Activated CD4-positive, CD25-positive, alpha-beta regulatory T cell treated with anti-CD3 and anti-CD28 coated beads, Interleukin-2, amount 50 U/mL, for 24 hours (primary cell): ENCODE results near the gene JAML.

Experiments
- ATAC-seq, 2 donors: fragments of 150-1000 bp; cut with Tn5 transposase; one replicate each; pipeline ENCODE4 v1.10.0; 2021; ENCODE audit warnings: mild to moderate bottlenecking in 1 of 2, moderate library complexity in 1 of 2

JAML gene

DNA sequence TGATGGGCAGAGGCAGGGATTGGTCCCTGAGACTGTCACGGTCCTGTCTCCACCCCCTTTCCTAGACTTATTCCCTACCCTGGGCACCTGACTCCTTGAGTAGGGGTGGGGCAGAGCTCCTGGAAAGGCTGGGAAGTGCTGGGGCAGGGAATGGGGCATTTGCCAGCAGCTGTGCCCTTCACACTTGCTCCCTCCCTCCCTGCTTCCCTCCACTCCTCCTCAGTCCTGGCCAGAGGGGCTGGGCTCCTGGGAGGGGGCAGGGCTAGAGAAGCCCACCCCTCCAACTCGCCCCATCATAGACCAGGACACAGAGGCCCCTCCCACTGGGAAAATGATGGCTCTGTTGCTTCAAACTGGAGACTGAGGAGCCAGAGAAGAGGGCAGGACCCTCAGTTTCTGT lies 59.9 kb downstream of the JAML start:
- ATAC-seq = no peak

DNA sequence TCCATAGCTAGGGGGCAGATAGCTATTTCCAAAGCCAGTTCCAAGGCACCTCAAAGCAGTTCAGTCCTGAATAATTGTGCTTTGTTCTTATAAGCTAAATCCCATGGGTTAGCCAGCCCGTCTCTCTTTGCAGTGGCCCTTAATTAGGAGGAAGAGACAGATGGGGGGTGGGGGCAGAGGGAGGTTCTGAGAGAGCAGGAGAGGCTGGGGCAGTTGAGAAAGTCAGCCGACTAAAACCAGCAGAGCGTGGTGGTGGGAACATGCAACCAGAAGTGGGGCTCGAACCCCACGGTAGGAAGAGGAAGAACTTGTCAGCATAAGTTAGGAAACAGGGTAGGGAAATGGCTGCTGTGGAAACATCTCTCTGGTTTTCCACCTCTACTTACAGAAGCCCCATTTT lies 61.3 kb downstream of the JAML start:
- ATAC-seq = no peak

DNA sequence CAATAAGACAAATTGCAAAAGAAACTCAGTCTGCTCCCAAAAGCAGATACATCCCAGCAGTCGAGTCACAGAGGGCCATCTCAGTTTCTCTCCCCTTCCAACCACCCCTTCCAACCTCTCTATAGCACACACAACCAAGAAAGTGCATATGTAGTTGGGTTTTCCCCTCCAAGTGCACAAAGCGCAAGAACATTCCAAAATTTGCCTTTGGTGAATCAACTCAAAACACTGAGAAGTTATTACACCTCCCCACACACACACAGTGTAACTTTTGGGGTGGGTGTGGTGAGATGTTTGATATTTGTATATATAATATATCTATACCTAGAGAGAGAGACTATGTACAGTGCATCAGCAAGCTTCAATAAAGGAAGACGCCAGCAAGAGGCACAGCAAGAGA lies 62.0 kb downstream of the JAML start:
- no peak for ATAC-seq

DNA sequence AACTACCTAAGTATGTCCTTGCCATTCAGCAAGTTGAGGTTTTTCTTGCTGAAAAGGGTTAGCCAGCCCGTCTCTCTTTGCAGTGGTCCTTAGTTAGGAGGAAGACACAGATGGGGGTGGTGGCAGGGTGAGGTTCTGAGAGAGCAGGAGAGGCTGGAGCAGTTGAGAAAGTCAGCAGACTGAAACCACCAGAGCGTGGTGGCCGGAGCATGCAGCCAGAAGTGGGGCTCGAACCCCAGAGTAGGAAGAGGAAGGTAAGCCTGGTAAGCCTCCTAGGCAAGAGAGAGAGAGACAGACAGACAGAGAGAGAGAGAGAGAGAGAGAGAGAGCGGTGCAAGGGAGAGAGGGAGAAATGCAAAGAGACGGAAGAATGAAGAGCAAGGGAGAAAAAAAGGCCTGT lies 63.0 kb downstream of the JAML start:
- no peak for ATAC-seq

DNA sequence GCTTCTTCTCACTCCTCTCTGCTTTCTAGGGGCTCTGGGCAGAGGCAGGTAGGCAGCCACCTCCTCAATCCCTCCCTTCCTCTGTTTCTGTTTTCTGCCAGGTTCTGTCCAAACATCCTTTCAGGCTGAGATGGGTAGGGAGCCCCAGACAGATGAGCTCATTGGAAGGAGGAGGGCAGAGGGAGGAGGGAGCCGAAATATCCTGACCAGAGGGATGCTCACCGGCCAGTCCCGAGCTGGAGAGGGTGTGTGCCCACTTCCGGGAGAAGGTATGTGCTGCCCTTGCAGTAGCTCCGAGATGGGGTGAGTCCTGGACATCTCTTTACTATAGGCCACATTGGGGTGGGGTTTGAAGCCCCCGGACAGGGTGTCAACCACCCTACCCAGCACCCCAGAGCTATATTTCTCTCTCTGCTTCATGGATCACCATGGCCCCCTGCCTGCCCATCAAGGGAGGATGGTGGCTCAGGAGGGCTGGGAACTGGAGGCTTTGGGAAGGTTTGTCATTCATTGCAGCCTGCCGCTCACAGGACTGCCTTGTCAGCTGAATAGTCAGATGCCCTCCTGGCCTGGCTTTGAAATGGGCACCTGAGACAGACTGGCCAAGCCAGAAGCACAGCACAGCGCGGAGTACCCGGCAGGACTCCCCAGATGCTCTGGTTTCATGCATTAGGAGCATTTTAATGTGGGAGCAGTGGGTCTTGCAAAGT lies 67.5 kb downstream of the JAML start:
- no peak for ATAC-seq

DNA sequence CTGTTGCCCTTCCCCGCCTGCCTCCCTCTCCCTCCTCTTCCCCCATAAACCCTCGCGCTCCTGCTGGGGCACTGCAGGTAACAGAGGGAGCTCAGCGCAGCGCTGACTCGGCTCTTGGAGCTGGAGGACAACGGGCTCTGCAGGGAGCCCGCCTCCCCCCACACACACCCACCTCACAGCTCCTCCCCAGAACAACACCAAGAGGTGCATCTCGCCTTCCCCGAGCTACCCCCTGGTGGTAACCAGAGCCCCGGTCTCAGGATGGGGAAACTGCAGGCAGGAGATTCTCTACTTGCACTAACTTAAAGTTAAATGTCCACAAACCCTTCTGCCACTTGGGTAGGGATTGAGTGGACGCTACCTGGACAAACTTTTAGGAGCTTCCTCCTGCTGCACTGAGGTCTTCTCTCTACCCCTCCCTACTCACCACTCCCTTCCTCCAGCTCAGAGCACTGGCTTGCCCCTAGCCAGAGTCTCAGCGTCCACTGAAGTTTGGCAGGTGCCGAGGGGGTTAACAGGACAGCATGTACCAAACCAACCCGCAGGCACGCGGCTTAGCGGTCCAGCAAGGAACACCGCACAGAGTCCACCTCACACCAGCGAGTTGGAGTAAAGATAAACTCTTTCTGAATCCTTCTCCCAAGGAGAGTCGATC lies 68.2 kb downstream of the JAML start:
- peak in 1 of 2 donors; percentile 38 for ATAC-seq

DNA sequence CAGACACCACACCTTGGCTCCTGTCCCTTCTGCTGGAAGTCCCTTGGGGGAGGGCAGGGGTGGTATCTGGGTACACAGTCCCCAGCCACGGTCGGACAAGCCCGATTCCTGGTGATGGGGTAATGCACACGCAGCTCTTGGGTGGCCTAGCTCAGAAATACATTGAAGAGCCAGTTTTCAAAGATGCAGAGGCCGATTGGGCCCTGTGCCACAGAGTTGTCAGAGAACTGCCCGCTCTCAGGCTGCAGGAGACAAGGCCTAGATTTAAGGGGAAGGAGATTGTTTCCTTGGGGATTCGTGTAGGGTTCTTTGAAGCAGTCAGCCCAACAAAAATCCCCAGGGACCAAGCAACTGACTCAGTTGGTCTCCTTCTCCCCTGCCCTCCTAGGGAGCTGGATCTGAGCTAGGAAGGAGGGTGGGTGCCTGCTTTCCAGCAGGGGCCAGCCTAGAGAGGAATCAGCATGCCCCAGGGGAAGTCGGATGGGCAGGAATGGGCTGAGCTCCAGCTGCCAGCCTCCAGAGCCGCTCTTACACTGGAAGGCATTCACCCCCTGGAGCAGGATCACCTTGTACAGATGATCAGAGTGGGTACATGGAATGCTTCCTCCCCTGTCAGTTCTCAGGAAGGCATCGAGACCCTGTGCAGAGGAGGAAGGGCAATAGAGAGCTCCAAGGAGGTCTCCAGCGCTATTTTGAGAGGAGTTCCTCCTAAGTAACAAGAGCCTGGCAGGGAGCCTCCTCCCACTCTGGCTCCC lies 68.9 kb downstream of the JAML start:
- no peak for ATAC-seq

DNA sequence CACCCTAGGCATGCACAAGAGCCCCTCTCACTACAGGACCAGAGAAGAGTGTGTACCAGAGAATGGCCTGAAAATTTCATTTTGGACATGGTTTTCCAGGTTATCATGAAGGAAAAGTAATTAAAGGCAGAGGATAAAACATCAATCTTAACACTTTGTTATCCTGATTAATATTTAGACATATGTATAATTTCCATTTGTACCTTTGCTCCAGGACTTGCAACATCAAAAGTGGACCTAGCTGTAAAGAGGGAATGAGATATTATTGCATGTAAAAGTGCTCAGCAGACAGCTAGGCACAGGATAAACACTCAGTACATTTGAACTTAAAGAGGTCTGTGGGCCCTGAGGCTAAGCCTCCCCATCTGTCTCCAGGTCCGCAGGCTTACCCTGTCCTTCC lies 70.2 kb downstream of the JAML start:
- no peak for ATAC-seq

DNA sequence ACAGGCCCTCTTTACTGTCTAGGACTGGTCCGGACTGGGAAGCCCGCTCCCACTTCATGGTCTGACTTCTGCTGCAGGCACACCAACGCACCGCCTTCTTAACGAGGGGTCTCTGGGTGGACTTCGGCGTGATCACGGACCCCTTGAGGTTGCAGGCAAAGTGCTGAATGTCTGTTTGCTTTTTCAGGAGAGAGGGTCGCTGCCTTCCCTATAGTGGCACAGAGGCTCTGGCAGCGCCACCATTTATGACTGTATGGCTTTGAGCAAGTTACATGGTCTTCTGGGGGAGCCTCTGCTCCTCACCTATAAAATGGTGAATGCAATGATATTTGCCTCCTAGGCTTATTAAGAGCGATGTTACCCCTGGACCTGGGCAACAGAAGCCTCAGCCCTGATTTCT lies 70.8 kb downstream of the JAML start:
- ATAC-seq = no peak

DNA sequence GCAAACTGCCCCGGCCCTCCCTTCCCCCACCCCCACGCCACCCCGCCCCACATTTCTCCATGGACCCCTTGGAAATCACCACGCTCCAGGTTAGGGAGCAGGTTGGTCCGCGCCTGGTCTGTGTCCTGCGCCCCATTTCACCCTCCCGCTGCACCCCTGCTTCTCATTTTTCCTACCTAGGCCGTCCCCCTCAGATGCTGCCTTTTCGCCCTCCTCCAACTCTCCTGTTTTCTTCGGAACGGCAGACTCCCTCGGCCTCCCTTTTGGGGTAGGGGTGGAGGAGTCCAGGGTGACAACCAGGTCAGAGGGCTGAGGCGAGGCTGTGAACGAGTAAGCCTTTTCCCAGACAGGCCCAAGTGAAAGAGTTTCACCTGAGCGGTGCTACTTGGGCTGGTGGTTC lies 71.3 kb downstream of the JAML start:
- no peak for ATAC-seq

DNA sequence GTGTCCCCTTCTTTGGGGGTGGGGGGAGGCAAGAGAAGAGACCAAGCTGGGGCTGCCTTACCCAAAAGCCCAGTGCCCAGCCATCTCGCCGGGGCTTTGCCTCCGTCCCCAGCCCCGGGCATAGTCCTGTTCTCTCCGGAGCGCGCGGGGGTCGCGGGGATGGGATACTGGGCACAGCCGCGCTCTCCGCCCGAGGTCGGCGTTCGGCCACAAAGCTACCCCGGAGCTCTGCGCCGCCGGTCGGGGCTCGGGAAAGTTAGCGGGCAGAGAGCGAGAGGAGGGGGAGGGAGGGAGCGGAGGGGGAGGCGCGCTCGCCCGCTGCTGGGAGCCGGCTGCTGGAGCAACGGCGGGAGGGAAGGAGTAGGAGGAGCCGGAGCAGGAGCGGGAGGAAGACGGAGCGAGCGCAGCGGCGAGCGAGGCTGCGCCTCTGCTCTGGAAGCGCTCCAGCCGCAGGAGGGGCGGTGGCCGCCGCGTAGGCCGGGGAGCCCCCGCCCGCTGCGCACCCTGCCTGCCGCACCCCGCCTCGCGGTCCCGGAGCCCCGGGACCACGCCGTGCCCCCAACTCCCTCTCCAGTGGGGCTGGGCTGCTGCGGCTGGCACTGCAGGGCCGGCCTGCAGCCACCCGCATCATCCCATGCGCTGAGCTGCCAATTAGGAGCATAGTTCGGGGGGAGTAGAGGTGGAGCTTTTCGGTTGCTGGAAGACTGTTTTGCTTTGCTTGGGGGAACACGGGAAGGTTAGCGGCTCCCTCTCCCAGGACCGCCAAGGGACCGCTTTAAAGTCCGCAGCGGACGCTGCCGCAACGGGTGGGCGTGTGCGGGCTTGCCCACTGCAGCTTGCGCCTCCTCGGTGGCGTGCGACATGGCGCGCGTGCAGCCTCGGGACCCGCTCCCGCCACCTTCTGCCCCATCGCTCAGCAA lies 72.0 kb downstream of the JAML start, which contains the start of gene SCN4B:
Gene SCN4B (minus strand): TSS at position 272 of the 920 bp plus-strand sequence. CDS start 150 bp downstream, at position 122.
- ATAC-seq = peak in 1 of 2 donors; percentile 16

DNA sequence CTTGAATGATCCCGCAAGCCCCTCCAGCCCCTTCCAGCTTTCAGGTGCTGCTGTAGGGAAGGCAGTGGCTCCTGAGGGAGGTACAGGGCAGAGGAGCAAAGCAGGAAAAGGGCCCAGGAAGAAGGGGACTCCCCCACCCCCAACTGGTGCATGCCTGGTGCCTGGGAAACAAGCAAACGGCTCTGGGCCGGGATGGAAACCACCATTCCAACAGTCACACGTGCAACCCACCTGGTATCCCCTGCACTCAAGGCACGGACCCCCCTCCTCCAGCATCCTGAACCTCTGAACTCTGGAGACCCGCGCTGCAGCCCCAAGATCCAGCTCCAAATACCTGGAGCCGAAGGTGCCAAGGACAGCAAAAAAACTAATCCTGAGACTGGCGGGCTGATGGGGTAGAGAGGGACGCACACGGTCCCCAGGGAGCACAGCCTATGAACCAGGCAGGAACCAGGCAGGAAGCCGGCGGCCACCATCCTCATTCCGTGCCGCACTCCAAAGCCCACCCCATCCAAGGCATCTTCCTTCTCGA lies 72.7 kb downstream of the JAML start:
- no peak for ATAC-seq

DNA sequence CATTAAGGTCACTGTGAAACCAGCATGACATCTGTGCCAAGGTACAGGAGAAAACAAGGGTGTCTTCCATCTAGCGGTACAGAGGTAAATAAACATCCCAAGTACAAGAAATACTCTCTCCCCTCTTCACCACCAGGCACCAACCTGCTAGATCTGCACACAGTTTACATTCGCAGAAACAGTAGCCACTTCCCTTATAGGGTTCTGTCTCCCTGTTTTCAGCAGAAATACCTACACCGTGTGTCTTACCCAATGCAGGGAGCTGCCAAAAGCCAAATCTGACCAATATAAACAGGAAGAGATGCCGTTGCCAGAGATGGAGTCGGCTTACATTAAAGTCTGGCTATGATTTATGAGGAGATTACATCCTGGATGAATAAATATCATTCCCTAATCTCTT lies 73.4 kb downstream of the JAML start:
- ATAC-seq = no peak

DNA sequence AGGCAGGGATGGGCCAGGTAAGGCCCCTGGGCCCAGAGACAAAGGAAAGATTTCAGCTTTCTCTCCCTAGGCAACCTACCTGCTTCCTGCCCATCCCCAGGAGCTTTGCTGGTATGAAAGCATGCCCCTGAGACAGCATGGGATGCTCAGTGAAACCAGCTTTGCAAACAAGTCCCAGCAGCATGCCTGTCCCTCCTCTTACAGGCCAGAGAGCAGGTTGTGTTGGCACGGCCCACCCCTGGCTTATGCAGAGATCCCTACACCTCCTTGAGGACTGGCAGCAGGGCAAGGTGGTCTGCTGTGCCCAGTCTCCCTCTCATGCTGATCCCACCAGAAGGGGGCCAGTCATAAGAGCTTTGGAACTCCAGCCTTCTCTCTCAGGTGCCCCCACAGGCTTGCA lies 75.3 kb downstream of the JAML start:
- no peak for ATAC-seq

DNA sequence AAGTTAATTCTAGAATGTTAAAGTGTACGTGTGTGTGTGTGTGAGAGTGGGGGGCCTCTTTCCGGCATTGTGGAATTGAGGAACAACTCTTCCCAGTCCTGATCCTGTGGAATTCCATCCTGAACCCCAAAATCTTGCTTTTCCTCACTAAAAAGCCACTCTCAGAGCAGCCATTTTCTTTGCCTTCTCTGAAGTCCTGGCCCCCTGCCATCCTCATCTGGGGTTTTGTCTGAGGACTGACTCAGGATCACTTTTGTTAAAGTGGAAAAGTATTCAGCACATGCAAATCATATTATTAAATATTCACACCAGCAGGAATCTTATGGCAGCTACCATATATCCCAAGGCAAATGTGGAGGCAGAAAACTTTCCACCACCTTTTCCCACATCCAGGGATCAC lies 76.0 kb downstream of the JAML start:
- ATAC-seq = no peak

DNA sequence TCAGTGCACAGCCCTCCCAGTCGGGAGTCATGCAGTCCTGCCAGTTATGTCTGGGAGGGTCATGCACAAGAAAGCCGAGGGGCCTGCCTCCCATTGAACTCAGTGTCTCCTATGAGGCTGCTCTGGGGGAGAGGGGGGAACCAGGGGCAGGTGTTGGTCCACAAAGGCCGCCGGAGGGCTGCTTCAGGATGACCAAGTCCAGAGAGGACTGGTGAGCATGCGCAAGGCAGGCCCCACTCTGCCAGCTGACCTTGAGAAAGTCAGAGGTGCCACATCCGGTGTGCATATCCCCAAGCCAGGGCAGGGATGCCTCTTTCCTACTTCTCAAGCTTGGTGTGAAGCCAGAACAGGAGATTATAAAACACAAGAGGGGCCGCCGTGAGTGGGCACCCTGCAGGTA lies 76.6 kb downstream of the JAML start:
- ATAC-seq = no peak

DNA sequence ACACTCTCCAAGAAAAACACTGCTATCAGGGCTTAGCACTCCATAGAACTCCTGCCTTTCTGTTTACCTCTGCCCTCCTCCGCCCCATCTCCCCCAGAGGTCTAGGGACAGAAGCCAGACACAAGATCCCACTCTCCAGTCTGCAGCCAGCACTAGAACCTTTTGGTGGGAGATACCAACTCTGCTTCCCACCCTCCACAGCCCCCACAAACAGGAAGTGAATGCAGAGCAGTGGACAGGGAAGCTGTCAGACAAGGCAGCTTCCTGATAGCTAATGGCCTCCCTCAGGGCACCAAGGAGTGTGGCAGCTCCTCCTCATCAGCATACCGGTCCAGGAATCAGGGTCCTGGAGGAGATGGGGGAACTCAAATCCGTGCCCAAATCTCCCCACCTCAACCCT lies 77.3 kb downstream of the JAML start:
- no peak for ATAC-seq

DNA sequence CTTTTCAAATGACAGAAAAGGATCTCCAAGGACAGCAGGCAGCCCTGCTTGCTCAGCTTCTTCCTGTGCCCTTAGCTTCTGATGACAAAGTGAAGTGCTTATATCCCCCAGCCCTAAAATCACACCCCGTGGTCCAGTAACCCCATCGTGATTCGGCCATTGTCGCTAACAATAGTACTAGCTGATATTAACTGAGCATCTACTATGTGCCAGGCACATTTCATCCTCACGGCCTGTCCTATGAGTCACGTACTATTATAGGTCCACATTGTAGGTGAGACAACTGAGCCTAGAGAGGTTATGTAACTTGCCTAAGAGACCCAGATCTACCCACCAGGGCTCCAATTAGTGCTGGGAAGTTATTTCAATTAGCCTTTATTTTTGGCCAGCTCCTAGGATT lies 78.3 kb downstream of the JAML start:
- no peak for ATAC-seq

DNA sequence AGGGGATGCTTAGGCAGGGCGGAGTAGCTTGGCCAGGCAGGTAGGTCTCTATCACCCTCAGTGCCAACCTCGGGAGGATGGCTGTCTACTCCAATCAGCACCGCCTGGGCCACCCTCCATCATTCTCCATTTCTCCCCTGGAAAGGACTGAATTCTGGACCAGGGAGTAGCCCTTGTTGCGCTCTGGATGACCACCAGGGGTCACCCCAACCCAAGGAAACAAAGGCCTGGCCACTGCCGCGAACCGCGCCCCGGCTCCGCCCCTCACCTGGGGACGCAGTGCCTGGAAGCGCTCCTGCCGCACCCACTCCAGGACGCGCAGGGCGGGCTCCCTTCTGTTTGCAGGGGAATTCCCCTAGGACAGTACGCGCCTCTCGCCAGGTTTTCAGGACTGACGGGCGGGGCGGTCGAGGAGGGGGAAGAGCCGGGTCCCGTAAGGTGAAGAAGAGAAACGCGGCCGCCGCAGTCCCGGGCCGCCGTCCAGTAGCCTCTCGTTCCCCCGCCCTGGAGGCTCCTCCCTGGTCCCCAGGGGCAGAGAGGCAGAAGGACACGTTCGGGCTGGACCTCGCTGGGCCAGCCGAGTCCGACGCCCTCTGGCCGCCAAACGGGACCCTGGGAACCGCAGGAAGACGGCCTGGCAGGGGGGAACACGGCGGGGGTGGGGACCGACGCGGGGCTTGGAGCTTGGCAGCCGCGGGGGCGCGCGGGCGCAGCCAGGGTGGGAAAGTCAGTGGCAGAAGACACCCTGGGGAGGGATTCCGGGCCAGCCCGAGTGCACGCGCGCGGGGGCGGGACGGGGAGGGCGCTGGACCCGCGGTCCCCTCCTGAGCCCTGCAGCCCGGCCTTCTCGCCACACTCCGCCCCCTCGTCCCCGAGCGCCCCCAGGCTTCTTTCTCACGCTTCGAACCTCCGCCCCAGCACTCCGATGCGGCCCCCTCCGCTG lies 79.3 kb downstream of the JAML start:
- peak; percentile 87 to 99 for ATAC-seq

DNA sequence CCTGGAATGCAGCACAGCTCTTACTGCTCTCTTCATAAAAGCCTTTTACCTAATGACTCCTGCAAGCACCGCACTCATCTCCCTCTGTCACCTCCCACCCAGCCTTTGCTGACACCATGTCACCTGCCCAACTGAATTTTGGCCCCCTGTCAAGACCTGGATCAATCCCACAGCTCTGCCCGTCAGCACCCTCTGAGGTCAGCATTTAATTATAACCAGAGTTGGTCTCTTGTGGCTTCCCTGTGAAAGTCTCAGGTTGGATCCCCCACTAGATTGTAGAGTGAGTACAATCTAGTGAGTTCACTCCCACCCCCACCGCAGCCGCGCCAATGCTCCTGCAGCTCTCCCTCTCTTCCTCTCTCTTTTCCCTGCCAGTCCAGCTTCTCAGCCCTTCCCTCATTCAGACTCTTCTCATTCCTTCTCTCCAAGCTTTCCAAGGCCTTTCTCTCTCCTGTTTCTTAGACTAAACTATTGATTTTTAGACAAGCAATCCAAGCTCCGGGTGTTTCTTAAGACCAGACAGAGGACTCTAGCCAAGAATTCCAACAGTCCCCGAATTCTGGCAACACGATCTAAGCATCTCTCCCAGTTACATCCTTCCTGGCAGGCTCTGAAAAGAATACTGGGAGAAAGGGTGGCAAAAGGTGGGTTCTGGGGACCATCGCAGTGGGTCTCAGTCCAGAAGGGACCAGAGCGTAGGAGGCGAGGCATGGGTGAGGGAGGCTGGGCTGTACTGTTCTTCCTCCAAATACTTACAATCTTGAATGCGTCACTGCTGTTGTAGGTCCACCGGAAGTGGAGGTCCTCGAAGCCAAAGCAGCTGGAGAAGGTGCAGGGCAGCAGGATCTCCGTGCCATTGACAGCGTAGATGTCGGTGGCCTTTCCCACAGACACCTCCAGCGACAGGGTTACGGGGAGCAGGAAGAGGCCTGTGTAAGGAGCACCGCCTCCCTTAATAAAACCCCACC lies 80.2 kb downstream of the JAML start:
- no peak for ATAC-seq
